Prostate gland (tissue), 2 donors: Measurements from ENCODE around the gene EIF4EBP3.

Experiments
- POLR2A ChIP-seq: fragments of 450-650 bp; IDR thresholded peaks from one replicate; pipeline ENCODE4 v1.6.1; 2016; ENCODE audit warnings: antibody characterized with exemption, mild to moderate bottlenecking
- POLR2AphosphoS5 ChIP-seq: sonication (generic); formaldehyde crosslinking; IDR thresholded peaks from one replicate; pipeline ENCODE4 v1.6.1; 2017; ENCODE audit warnings: antibody characterized with exemption
- TF ChIP-seq, protein P1 (sequence below), 4 experiments: fragments of 200-600 bp in 2 of 4; fragments of 450-650 bp in 2 of 4; sonication (generic) in 2 of 4; IDR thresholded peaks; 1 replicate in 3 of 4; 2 replicates in 1 of 4; pipeline ENCODE4 v1.5.1; 2016 to 2019; ENCODE audit warnings: antibody characterized with exemption in 4 of 4, mild to moderate bottlenecking in 2 of 4, moderate library complexity in 2 of 4

- TF ChIP-seq POLR2A (no peak), POLR2AphosphoS5 (no peak)
- TF ChIP-seq, protein P1, sequence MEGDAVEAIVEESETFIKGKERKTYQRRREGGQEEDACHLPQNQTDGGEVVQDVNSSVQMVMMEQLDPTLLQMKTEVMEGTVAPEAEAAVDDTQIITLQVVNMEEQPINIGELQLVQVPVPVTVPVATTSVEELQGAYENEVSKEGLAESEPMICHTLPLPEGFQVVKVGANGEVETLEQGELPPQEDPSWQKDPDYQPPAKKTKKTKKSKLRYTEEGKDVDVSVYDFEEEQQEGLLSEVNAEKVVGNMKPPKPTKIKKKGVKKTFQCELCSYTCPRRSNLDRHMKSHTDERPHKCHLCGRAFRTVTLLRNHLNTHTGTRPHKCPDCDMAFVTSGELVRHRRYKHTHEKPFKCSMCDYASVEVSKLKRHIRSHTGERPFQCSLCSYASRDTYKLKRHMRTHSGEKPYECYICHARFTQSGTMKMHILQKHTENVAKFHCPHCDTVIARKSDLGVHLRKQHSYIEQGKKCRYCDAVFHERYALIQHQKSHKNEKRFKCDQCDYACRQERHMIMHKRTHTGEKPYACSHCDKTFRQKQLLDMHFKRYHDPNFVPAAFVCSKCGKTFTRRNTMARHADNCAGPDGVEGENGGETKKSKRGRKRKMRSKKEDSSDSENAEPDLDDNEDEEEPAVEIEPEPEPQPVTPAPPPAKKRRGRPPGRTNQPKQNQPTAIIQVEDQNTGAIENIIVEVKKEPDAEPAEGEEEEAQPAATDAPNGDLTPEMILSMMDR (IDR thresholded peaks at IDR 0.05): no peak
Observed at GRCh38 chr5:140598836-140599235, 51.4 kb downstream of the EIF4EBP3 start.
